CD4-positive, alpha-beta memory T cell (primary cell): ENCODE results near the gene AIG1. TPM values are rescaled to one million over a fixed set of nuclear protein-coding genes. Genes with fewer than 3 reads are reported as not detected.
"Not testable (repeated sequence)": the region's sequence is repeated elsewhere in the genome, so short reads cannot be mapped to it uniquely, and the experiment has no call there.

Source experiments
- CTCF ChIA-PET: fragments of 350-600 bp; sonication (Branson Sonifier 250); formaldehyde crosslinking; loops from one replicate; lab custom pipeline; 2021; ENCODE audit warnings: inconsistent platforms; ENCODE audit not compliant: partially characterized antibody; lab: Charles Lee
- POLR2A ChIA-PET: fragments of 350-600 bp; sonication (Branson Sonifier 250); formaldehyde crosslinking; loops from one replicate; lab custom pipeline; 2021; ENCODE audit not compliant: partially characterized antibody; lab: Charles Lee
- DNase-seq, 5 donors: peaks; one replicate each; pipeline versions ENCODE4 v3.0.0 to v3.0.0-alpha.2; 2020 to 2022; ENCODE audit warnings: mixed read lengths in 1 of 5
- H3K27ac ChIP-seq: one replicate; pipeline ENCODE4 v1.7.0; 2013; ENCODE audit warnings: low read depth, low read length
- H3K27me3 ChIP-seq: 2 replicates; pipeline ENCODE4 v1.7.0; 2013; ENCODE audit warnings: mild to moderate bottlenecking, low read length, moderate library complexity; ENCODE audit not compliant: insufficient read depth
- H3K36me3 ChIP-seq: 2 replicates; pipeline ENCODE4 v1.7.0; 2013; ENCODE audit warnings: mild to moderate bottlenecking, low read length, moderate library complexity; ENCODE audit not compliant: insufficient read depth
- H3K4me1 ChIP-seq: 2 replicates; pipeline ENCODE4 v1.7.0; 2013; ENCODE audit warnings: mild to moderate bottlenecking, low read length, moderate library complexity; ENCODE audit not compliant: insufficient read depth
- H3K4me3 ChIP-seq, 2 donors: one replicate each; pipeline ENCODE4 v1.7.0; 2013; ENCODE audit warnings: low read length in 2 of 2, mild to moderate bottlenecking in 1 of 2
- H3K9me3 ChIP-seq, 2 donors: one replicate each; pipeline ENCODE4 v1.7.0; 2013; ENCODE audit warnings: low read length in 2 of 2, control low read depth in 1 of 2; ENCODE audit not compliant: control insufficient read depth in 1 of 2
- H3K27ac Mint-ChIP-seq, 7 donors: one replicate each; pipeline ENCODE4 v1.8.0; 2020 to 2021; ENCODE audit warnings: mixed read lengths in 7 of 7, mild to moderate bottlenecking in 6 of 7, inconsistent platforms in 3 of 7, moderate library complexity in 3 of 7
- H3K27me3 Mint-ChIP-seq, 2 donors: one replicate each; pipeline ENCODE4 v1.8.0; 2020 to 2021; ENCODE audit warnings: mixed read lengths in 2 of 2
- H3K36me3 Mint-ChIP-seq, 2 donors: one replicate each; pipeline ENCODE4 v1.8.0; 2020 to 2021; ENCODE audit warnings: mixed read lengths in 2 of 2, inconsistent platforms in 1 of 2, mild to moderate bottlenecking in 1 of 2
- H3K4me1 Mint-ChIP-seq, 4 donors: one replicate each; pipeline ENCODE4 v1.8.0; 2020 to 2021; ENCODE audit warnings: mixed read lengths in 4 of 4, mild to moderate bottlenecking in 1 of 4
- H3K4me3 Mint-ChIP-seq, 8 donors: one replicate each; pipeline ENCODE4 v1.8.0; 2020 to 2021; ENCODE audit warnings: mixed read lengths in 8 of 8, mild to moderate bottlenecking in 7 of 8, moderate library complexity in 6 of 8, inconsistent platforms in 3 of 8
- H3K9me3 Mint-ChIP-seq, 8 donors: one replicate each; pipeline ENCODE4 v1.8.0; 2020 to 2021; ENCODE audit warnings: mixed read lengths in 8 of 8, mild to moderate bottlenecking in 5 of 8, inconsistent platforms in 3 of 8, moderate library complexity in 1 of 8
- intact Hi-C: fragments of 100-400 bp; cut with micrococcal nuclease; formaldehyde crosslinking; loops from one replicate; pipeline ENCODE4 v1.15.1; 2023
- polyA plus RNA-seq, 2 donors: library from polyadenylated mRNA; unstranded; fragments of 300-500 nt; fragmentation: Illumina TruSeq; gene quantifications; one replicate each; pipeline ENCODE4 v1.2.3, GENCODE V29; 2021
- total RNA-seq, 2 experiments: library from RNA; stranded (reverse); gene quantifications; one replicate each; pipeline ENCODE4 v1.2.3, GENCODE V29; 2021

Gene AIG1
- total and polyA plus RNA-seq, 4 experiments from 2014 or later: 9.6 to 21.5 (median 15.3) TPM

DNA sequence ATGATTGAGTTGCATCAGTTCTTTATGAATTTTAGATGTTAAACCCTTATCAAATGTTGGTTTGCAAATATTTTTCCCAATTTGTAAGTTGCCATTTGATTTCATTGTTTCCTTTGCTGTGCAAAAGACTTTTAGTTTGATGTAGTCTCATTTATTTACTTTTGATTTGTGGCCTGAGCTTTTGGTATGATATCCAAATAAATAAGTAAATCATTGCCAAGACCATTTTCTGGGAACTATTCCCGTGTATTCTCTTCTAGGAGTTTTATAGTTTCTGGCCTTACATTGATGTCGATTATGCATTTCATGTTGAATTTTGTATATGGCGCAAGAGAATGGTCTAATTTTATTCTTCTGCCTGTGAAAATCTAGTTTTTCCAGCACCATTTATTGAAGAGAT lies 13.4 kb downstream of the AIG1 start:
- Mint-ChIP-seq H3K36me3 (peaks cover 7 to 32% of the 10 kb centered on the region in 2 donors), H3K27me3 (no peaks in the 10 kb centered on the region), H3K4me3 (no peak overlapping the region), H3K9me3 (peaks cover 3 to 19% (median 18%) of the 10 kb centered on the region in 8 donors), H3K4me1 (peaks cover 0 to 3% (median 1%) of the 10 kb centered on the region in 4 donors), H3K27ac (no peak overlapping the region)
- ChIA-PET POLR2A (interaction anchor here (0.5 kb wide), 1 partner anchor 10 kb away, joined by 3 read pairs; no protein-coding TSS in a partner anchor), CTCF (no interaction called here)
- no peak for DNase-seq
- Histone ChIP-seq H3K27me3 (no peaks in the 10 kb centered on the region), H3K4me1 (no peaks in the 10 kb centered on the region), H3K9me3 (no peaks in the 10 kb centered on the region), H3K36me3 (no peaks in the 10 kb centered on the region), H3K27ac (no peak overlapping the region), H3K4me3 (no peak overlapping the region)
- intact Hi-C loops: no loop called here

DNA sequence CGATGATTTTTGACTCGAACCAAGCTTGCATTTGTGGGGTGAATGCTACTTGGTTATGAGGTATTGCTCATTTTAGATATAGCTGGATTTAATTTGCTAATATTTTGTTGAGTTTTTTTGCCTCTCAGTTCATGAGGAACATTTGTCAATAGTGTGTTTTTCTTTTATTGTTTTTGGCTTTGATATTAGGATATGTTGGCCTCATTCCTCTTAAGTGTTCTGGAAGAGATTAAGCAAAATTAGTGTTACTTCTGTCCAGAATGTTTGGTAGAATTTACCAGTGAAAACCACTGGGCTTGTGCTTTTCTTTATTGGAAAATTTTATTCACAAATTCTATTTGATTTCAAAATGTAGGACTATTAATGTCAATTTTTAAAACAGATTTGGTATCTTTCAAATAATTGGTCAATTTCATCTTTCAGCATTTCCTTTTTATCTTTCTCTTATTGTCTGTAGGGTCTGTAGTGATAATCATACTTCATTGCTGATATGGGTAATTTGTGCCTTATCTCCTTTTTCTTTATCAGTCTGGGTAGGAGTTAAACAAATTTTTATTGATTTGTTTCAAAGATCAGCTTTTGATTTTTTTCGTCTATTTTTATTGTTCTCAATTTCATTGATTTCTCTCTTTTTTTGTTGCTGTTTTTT lies 14.1 kb downstream of the AIG1 start:
- Mint-ChIP-seq H3K36me3 (peaks cover 7 to 36% of the 10 kb centered on the region in 2 donors), H3K27me3 (no peaks in the 10 kb centered on the region), H3K4me1 (peaks cover 0 to 3% (median 1%) of the 10 kb centered on the region in 4 donors), H3K27ac (no peak overlapping the region), H3K4me3 (no peak overlapping the region), H3K9me3 (peaks cover 3 to 19% (median 18%) of the 10 kb centered on the region in 8 donors)
- POLR2A ChIA-PET: no interaction called here
- Histone ChIP-seq H3K27me3 (no peaks in the 10 kb centered on the region), H3K4me3 (no peak overlapping the region), H3K27ac (no peak overlapping the region), H3K36me3 (no peaks in the 10 kb centered on the region), H3K4me1 (no peaks in the 10 kb centered on the region), H3K9me3 (no peaks in the 10 kb centered on the region)
- intact Hi-C loops: no loop called here
- no peak for DNase-seq
- CTCF ChIA-PET: no interaction called here

DNA sequence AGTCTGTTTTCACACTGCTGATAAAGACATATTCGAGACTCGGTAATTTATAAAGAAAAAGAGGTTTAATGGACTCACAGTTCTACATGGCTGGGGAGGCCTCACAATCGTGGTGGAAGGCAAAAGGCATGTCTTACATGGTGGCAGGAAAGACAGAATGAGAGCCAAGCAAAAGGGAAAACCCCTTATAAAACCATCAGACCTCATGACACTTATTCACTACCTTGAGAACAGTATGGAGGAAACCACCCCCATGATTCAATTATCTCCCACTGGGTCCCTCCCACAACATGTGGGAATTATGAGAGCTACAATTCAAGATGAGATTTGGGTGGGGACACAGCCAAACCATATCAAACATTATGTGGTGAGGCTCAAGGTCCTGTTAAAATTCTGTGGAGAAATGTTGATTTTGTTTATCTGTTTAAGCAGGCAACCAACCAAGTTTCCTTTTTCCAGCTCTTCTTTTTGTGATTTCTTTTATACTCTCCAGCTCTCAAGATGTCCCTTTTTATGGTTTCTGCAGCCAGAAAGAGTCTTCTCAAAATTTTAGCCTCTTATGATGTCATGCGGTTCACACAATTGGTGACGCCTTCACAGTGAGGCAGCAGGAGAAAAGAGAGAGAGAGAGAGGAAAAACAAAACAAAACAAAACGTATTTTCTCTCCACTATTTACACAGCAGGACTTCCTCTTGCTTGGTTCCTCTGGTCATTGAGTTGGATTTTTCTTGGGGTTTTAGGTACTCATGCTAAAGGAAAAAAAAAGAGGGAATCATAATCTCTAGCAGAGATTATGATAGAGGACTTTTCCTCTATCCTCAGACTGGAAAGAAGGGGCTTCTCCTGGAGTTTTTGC lies 18.0 kb downstream of the AIG1 start:
- Histone ChIP-seq H3K27me3 (no peaks in the 10 kb centered on the region), H3K4me1 (no peaks in the 10 kb centered on the region), H3K9me3 (no peaks in the 10 kb centered on the region), H3K4me3 (no peak overlapping the region), H3K36me3 (no peaks in the 10 kb centered on the region), H3K27ac (no peak overlapping the region)
- intact Hi-C loops: no loop called here
- Mint-ChIP-seq H3K27me3 (no peaks in the 10 kb centered on the region), H3K4me1 (no peaks in the 10 kb centered on the region), H3K27ac (no peak overlapping the region), H3K36me3 (peaks cover 10 to 34% of the 10 kb centered on the region in 2 donors), H3K9me3 (peaks cover 2 to 19% (median 17%) of the 10 kb centered on the region in 8 donors), H3K4me3 (no peak overlapping the region)
- POLR2A ChIA-PET: no interaction called here
- no peak for DNase-seq
- CTCF ChIA-PET: no interaction called here

DNA sequence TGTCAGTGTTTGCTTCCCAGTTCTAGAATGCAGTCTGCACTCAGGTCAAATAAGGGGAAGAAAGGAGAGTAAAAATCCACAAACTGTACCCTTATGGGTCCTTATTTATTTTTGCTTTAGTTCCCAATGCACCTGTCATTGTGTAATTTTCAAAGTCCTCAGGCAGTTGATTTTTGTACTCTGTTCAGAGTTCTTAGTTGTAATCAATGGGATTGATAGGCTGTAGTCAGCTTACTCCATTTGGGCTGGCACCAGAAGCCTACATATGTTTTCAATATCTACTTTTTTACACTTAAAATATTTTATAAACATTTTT lies 18.6 kb downstream of the AIG1 start:
- Mint-ChIP-seq H3K9me3 (peaks cover under 1 to 15% (median 13%) of the 10 kb centered on the region in 8 donors), H3K27me3 (no peaks in the 10 kb centered on the region), H3K4me3 (no peak overlapping the region), H3K4me1 (no peaks in the 10 kb centered on the region), H3K36me3 (peaks cover 9 to 30% of the 10 kb centered on the region in 2 donors), H3K27ac (no peak overlapping the region)
- H3K9me3 ChIP-seq: no peaks in the 10 kb centered on the region
- H3K27ac ChIP-seq: no peak overlapping the region
- intact Hi-C loops: no loop called here
- no peaks in the 10 kb centered on the region for H3K4me1 ChIP-seq
- H3K4me3 ChIP-seq: no peak overlapping the region
- H3K27me3 ChIP-seq: no peaks in the 10 kb centered on the region
- POLR2A ChIA-PET: no interaction called here
- H3K36me3 ChIP-seq: no peaks in the 10 kb centered on the region
- CTCF ChIA-PET: no interaction called here
- DNase-seq: no peak

DNA sequence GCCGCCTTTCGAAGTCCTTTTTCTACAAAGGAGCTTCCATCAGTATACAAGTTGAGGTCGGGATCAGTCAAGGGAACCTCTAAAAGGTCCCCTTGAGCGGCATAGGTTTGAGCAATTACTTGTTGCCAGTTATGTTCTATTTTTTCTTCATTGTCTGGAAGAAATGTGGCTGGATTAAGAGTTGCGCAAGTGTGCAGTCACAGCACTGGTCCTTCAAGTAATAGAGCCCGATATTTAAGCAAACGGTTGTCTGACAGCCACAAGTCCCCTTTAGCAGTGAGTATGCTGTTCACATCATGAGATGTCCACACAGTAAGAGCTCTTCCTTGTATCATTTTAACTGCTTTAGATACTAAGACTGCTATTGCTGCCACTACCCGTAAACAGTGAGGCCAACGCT lies 21.6 kb downstream of the AIG1 start:
- POLR2A ChIA-PET, H3K27ac Mint-ChIP-seq, H3K27me3 ChIP-seq, H3K27me3 Mint-ChIP-seq, DNase-seq, intact Hi-C loops, H3K4me1 ChIP-seq, H3K9me3 Mint-ChIP-seq, H3K9me3 ChIP-seq, CTCF ChIA-PET, H3K4me3 Mint-ChIP-seq, H3K4me3 ChIP-seq, H3K36me3 ChIP-seq, H3K27ac ChIP-seq, H3K4me1 Mint-ChIP-seq: not testable (repeated sequence)
- H3K36me3 Mint-ChIP-seq: peaks cover 5 to 18% of the 10 kb centered on the region in 2 donors

DNA sequence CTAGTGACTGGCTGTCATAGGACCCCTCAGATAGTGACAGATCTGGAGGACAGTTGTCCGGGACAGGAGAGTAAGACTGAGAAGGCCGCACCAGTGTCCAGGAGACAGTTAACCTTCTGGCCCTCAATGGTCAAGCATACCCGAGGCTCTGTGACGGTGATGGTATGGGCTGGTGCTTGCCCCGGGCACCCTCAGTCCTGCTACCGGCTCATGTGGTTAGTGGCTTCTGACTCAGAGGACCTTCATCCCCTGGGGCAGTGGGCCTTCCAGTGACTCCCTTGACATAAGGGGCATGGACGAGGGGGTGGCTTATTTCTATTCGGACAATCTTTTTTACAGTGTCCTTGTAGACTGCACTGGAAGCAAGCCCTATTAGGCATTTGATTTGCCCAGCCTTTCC lies 23.3 kb downstream of the AIG1 start:
- H3K4me1 ChIP-seq, H3K9me3 Mint-ChIP-seq, H3K36me3 ChIP-seq, H3K9me3 ChIP-seq, H3K27ac ChIP-seq, DNase-seq, H3K27me3 Mint-ChIP-seq, H3K4me1 Mint-ChIP-seq, H3K4me3 ChIP-seq, H3K4me3 Mint-ChIP-seq, H3K27me3 ChIP-seq, H3K27ac Mint-ChIP-seq, intact Hi-C loops, CTCF ChIA-PET: not testable (repeated sequence)
- POLR2A ChIA-PET: interaction anchor here (0.7 kb wide), 1 partner anchor 10 kb away, joined by 3 read pairs; no protein-coding TSS in a partner anchor
- H3K36me3 Mint-ChIP-seq: peaks cover 4 to 10% of the 10 kb centered on the region in 2 donors

DNA sequence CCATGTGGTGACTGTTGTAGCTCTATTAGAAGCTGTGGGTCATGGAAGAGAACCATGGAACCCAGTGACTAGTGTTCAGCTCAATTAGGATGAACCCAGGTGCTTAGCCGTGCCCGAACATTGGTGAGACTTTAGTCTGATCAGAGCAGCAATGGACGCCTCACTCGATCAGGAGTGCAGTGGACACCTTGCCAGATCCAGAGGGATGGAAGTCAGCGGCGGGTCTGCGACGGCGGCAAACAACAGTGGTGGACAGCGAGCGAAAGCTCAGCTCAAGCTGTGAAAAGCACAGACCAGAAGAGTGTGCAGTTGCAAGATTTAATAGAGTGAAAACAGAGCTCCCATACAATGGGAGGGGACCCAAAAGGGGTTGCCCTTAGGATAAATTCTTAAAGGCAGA lies 26.6 kb downstream of the AIG1 start:
- POLR2A ChIA-PET, H3K4me1 ChIP-seq, H3K4me1 Mint-ChIP-seq, H3K36me3 ChIP-seq, H3K4me3 Mint-ChIP-seq, H3K27me3 Mint-ChIP-seq, intact Hi-C loops, H3K36me3 Mint-ChIP-seq, H3K4me3 ChIP-seq, H3K27ac ChIP-seq, DNase-seq, H3K27me3 ChIP-seq, H3K9me3 ChIP-seq, H3K9me3 Mint-ChIP-seq: not testable (repeated sequence)
- H3K27ac Mint-ChIP-seq: peak overlapping the region in 1 of 7 donors; percentile 13
- CTCF ChIA-PET: interaction anchor here (0.9 kb wide), 1 partner anchor 11 kb away, joined by 3 read pairs; no protein-coding TSS in a partner anchor
